Endothelial cell of umbilical vein (primary cell): ENCODE results near the gene LIMCH1. TPM values are rescaled to one million over a fixed set of nuclear protein-coding genes. Genes with fewer than 3 reads are reported as not detected.

Experiments
- BruUV-seq: library from RNA; stranded (reverse); fragments of 400-500 nt; replicated peaks from 2 replicates; lab custom pipeline; 2021; lab: Mats Ljungman, UMichigan
- CTCF ChIA-PET: fragments of 300-600, 350-600 bp; sonication (Branson Sonifier 250); formaldehyde crosslinking; loops from one replicate; lab custom pipeline; 2021; ENCODE audit warnings: antibody characterized with exemption, inconsistent platforms; lab: Charles Lee
- POLR2A ChIA-PET: fragments of 300-600, 350-600 bp; sonication (Branson Sonifier 250); formaldehyde crosslinking; loops from one replicate; lab custom pipeline; 2021; ENCODE audit warnings: antibody characterized with exemption, inconsistent platforms; lab: Charles Lee
- DNase-seq: peaks from one replicate; pipeline ENCODE4 v3.0.0-alpha.2; 2011; ENCODE audit warnings: low read depth, low spot score
- FAIRE-seq: peaks from 2 replicates; lab custom pipeline; 2011; peaks lifted over from hg19 to GRCh38; lab: Jason Lieb, UNC
- H2AFZ ChIP-seq: 2 replicates; pipeline ENCODE4 v1.6.0; 2012; ENCODE audit warnings: low read depth, low read length, control low read depth, inconsistent platforms
- H3K27ac ChIP-seq: 2 replicates; pipeline ENCODE4 v1.5.1; 2011; ENCODE audit warnings: low read depth, mild to moderate bottlenecking, control low read depth, low read length, moderate library complexity; ENCODE audit not compliant: insufficient read depth
- H3K27me3 ChIP-seq, 2 experiments: 2 replicates each; pipeline versions ENCODE4 v1.6.0 to v1.6.1; 2011; ENCODE audit warnings: low read length in 2 of 2, mixed read lengths in 1 of 2; ENCODE audit not compliant: control insufficient read depth in 2 of 2, insufficient read depth in 2 of 2
- H3K36me3 ChIP-seq, 2 experiments: 2 replicates in 1 of 2; 3 replicates in 1 of 2; pipeline ENCODE4 v1.5.1; 2011; ENCODE audit warnings: low read length in 2 of 2, mild to moderate bottlenecking in 1 of 2, moderate library complexity in 1 of 2; ENCODE audit not compliant: control insufficient read depth in 2 of 2, insufficient read depth in 2 of 2; ENCODE audit errors: extremely low read depth in 1 of 2
- H3K4me1 ChIP-seq: 3 replicates; pipeline ENCODE4 v1.5.1; 2011; ENCODE audit warnings: mild to moderate bottlenecking, low read length; ENCODE audit not compliant: control insufficient read depth, insufficient read depth; ENCODE audit errors: extremely low read depth
- H3K4me2 ChIP-seq: 2 replicates; pipeline ENCODE4 v1.6.1; 2011; ENCODE audit warnings: low read length, control low read depth, mixed read lengths; ENCODE audit not compliant: insufficient read depth
- H3K4me3 ChIP-seq, 3 experiments: fragments of 200-600 bp in 1 of 3; sonication (generic), shearing (Covaris generic) in 1 of 3; replicated peaks in 1 of 3; 2 replicates each; pipeline ENCODE4 v1.5.1; 2011 to 2016; ENCODE audit warnings: control low read depth in 3 of 3, low read length in 3 of 3, mild to moderate bottlenecking in 2 of 3, inconsistent platforms in 1 of 3, low read depth in 1 of 3, moderate library complexity in 1 of 3; ENCODE audit not compliant: insufficient read depth in 1 of 3
- H3K79me2 ChIP-seq: 2 replicates; pipeline ENCODE4 v1.6.0; 2012; ENCODE audit warnings: low read length, inconsistent platforms; ENCODE audit not compliant: control insufficient read depth, insufficient read depth
- H3K9ac ChIP-seq: replicated peaks from 2 replicates; pipeline ENCODE3; 2011; ENCODE audit warnings: low read length, control low read depth; ENCODE audit not compliant: insufficient read depth; ENCODE audit errors: extremely low read depth
- H3K9me1 ChIP-seq: replicated peaks from 3 replicates; pipeline ENCODE4 v1.6.0; 2011; ENCODE audit warnings: mild to moderate bottlenecking, low read length; ENCODE audit not compliant: control insufficient read depth, insufficient read depth; ENCODE audit errors: extremely low read depth
- H3K9me3 ChIP-seq: replicated peaks from 2 replicates; pipeline ENCODE4 v1.5.1; 2012; ENCODE audit warnings: low read length, inconsistent platforms; ENCODE audit not compliant: control insufficient read depth, insufficient read depth
- H4K20me1 ChIP-seq: replicated peaks from 2 replicates; pipeline ENCODE3; 2011; ENCODE audit warnings: mild to moderate bottlenecking, low read length; ENCODE audit not compliant: control insufficient read depth, insufficient read depth; ENCODE audit errors: extremely low read depth
- CTCF ChIP-seq, 2 donors: IDR thresholded peaks; 1 replicate in 1 of 2; 2 replicates in 1 of 2; pipeline ENCODE4 v1.5.1; 2011; ENCODE audit warnings: low read length in 2 of 2, mild to moderate bottlenecking in 2 of 2, moderate library complexity in 2 of 2, control low read depth in 1 of 2, inconsistent platforms in 1 of 2, low read depth in 1 of 2; ENCODE audit not compliant: insufficient read depth in 1 of 2; ENCODE audit errors: extremely low read depth in 1 of 2
- EZH2 ChIP-seq: IDR thresholded peaks from 2 replicates; pipeline ENCODE4 v1.6.1; 2012; ENCODE audit warnings: borderline replicate concordance, low read depth, mild to moderate bottlenecking, moderate library complexity, low read length, inconsistent platforms; ENCODE audit not compliant: severe bottlenecking
- FOS ChIP-seq: IDR thresholded peaks from 2 replicates; pipeline ENCODE4 v1.6.1; 2011; ENCODE audit warnings: mild to moderate bottlenecking, low read length, moderate library complexity, borderline replicate concordance; ENCODE audit not compliant: insufficient read depth
- GATA2 ChIP-seq: IDR thresholded peaks from 2 replicates; pipeline ENCODE4 v1.7.0; 2011; ENCODE audit warnings: low read depth, mild to moderate bottlenecking, moderate library complexity, mixed read lengths, low read length; ENCODE audit not compliant: insufficient read length, insufficient read depth
- JUN ChIP-seq: IDR thresholded peaks from 2 replicates; pipeline ENCODE4 v1.6.1; 2011; ENCODE audit warnings: borderline replicate concordance, low read depth; ENCODE audit not compliant: insufficient read length, insufficient read depth
- MAX ChIP-seq: IDR thresholded peaks from 2 replicates; pipeline ENCODE4 v1.6.1; 2011; ENCODE audit not compliant: insufficient read depth, insufficient read length
- POLR2A ChIP-seq: IDR thresholded peaks from 2 replicates; pipeline ENCODE4 v1.6.1; 2012; ENCODE audit warnings: low read depth, mild to moderate bottlenecking, control low read depth, low read length
- POLR2AphosphoS5 ChIP-seq: IDR thresholded peaks from 2 replicates; pipeline ENCODE4 v1.6.1; 2012; ENCODE audit warnings: low read depth, mild to moderate bottlenecking, control low read depth, low read length, moderate library complexity; ENCODE audit not compliant: insufficient read depth
- dilution Hi-C: fragments of 300-500 bp; cut with MboI; formaldehyde crosslinking; loops from one replicate; pipeline ENCODE4 v1.15.0; 2019; ENCODE audit warnings: low sequenced_read_pairs; ENCODE audit not compliant: extremely low pct_ligation_motif_present
- intact Hi-C: fragments of 100-400 bp; cut with micrococcal nuclease; formaldehyde crosslinking; loops from one replicate; pipeline ENCODE4 v1.10.0; 2022
- polyA plus RNA-seq, 4 experiments: library from polyadenylated mRNA; depleted of rRNA in 3 of 4; stranded (reverse) in 3 of 4; unstranded in 1 of 4; fragments of >200 nt; gene quantifications; 2 replicates each; pipeline versions ENCODE4 v1.2.1 to v1.2.3, GENCODE V29; 2011 to 2012; ENCODE audit warnings: missing spikeins in 1 of 4
- total RNA-seq: library from RNA; stranded (reverse); gene quantifications from 2 replicates; pipeline ENCODE4 v1.2.3, GENCODE V29; 2021

The LIMCH1 gene
- total and polyA plus RNA-seq, 2 donors (not counting 3 experiments of a cell fraction or from before 2014, with no cell fraction given) = 14.3 to 32.8 TPM

DNA sequence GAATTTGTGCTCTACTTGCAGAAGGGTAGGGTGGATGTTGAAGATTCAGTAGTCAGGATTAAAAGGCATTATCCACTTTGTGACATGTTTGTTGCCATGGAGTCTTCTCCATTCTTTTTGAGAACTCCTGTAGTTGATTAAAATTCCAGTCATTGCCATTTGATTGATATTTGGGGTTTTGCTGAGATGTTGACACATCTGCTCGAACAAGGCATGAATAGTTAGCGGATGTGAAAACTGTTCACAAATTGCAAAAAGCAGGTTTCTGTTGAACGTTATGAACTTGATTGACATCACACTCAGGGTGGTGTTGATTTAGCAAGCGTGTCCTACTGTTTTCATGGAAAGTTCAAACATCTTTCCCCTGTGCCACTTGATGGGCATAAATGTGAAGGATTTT is 16.9 kb downstream of the LIMCH1 start:
- Histone ChIP-seq H3K9ac (no peak overlapping the region), H3K9me3 (no peaks in the 10 kb centered on the region), H3K4me3 (no peak overlapping the region), H3K36me3 (no peaks in the 10 kb centered on the region), H3K4me2 (no peak overlapping the region), H3K27ac (no peak overlapping the region), H3K27me3 (peaks cover 29% of the 10 kb centered on the region in 2 experiments), H3K4me1 (no peaks in the 10 kb centered on the region), H3K79me2 (no peaks in the 10 kb centered on the region), H2AFZ (no peak overlapping the region), H3K9me1 (no peaks in the 10 kb centered on the region), H4K20me1 (no peaks in the 10 kb centered on the region)
- TF ChIP-seq POLR2A = no peak
- TF ChIP-seq JUN = no peak
- TF ChIP-seq MAX = no peak
- no peak for TF ChIP-seq GATA2
- TF ChIP-seq FOS = no peak
- no peak for TF ChIP-seq EZH2
- TF ChIP-seq POLR2AphosphoS5 = no peak
- TF ChIP-seq CTCF (IDR thresholded peaks at IDR 0.05; ENCODE audit: extremely low read depth in 1 of 2, insufficient read depth in 1 of 2, low read depth in 1 of 2, low read length in 2 of 2) = no peak
- POLR2A ChIA-PET = no interaction called here
- CTCF ChIA-PET = no interaction called here
- BruUV-seq = no TSS peak
- intact Hi-C loops = loop anchor here (5.0 kb wide), 1 partner anchor 47 kb away; no protein-coding TSS in a partner anchor
- FAIRE-seq (no peak), DNase-seq (no peak)
- dilution Hi-C loops = no loop called here
